ENCODE measurements around the gene ZNF644.

DNA sequence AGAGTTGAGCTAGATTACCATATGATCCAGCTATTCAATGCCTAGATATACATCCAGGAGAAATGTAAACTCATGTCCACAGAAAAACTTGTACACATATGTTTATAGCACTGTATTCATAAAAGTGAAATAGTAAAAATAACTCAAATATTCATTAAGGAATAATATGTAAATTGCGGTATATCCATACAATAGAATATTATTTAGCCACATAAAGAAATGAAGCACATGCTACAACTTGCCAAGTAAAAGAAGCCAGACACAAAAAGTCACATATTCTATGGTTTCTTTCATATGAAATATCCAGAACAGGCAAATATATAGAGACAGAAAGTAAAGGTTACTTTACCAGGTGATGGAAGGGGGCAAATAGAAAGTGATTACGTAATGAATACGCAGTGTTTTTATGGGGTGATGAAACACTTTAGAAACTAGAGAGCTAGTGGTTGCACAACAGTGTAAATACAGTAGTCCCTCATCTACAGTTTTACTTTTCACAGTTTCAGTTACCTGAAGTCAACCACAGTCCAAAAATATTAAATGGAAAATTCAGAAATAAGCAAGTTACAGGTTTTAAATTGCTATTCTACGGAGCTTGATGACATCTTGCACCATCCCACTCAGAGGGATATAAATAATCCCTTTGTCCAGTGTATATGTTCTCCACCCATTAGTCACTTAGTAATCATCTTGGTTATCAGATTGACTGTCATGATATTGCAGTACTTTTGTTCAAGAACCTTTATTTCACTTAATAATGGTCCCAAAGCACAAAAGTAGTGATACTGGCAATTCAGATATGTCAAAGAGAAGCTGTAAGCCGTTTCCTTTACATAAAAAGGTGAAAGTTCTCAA lies 62.3 kb downstream of the ZNF644 start:
- TF ChIP-seq CTCF (IDR thresholded peaks at IDR 0.05; ENCODE audit: low read length), result no peak
- TF ChIP-seq EZH2 (IDR thresholded peaks at IDR 0.05; ENCODE audit: borderline replicate concordance, low read length), result no peak
